GM20431 (cell line): ENCODE data around the gene GALNT2.

Experiments used
- in situ Hi-C: fragments of 300-500 bp; cut with MseI, MboI; formaldehyde crosslinking; loops from one replicate; pipeline ENCODE4 v1.15.0; 2020; ENCODE audit warnings: low sequenced_read_pairs; ENCODE audit not compliant: unreplicated experiment

GALNT2 gene

GRCh38 chr1:230197644-230198567 is 130.9 kb downstream of the GALNT2 start:
- in situ Hi-C loops, result no loop called here

- in situ Hi-C loops, result no loop called here
Observed at GRCh38 chr1:230199034-230199433, 132.0 kb downstream of the GALNT2 start.

DNA sequence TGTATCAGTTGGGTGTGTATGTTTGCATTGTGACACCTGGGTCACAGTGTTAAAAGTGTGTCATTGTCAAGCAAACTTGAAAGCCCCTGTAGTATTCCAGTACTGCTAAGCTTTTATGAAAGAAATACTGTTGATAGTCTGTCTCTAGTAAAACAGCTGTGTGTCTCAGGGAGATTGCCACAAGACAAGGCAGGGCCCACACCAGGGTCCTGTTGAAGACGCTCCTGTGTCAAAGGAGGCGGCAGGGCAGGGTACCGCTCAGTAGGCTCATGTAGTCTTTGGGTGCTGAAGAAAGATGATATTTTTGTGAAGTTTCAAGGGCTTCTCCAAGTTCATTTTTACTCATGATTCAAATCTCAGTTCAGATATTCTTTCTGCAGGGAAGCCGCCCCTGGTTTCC is 132.5 kb downstream of the GALNT2 start:
- in situ Hi-C loops, result no loop called here

GRCh38 chr1:230200276-230200675 is 133.2 kb downstream of the GALNT2 start:
- in situ Hi-C loops, result no loop called here

GRCh38 chr1:230201445-230201844 is 134.4 kb downstream of the GALNT2 start:
- in situ Hi-C loops, result no loop called here

DNA sequence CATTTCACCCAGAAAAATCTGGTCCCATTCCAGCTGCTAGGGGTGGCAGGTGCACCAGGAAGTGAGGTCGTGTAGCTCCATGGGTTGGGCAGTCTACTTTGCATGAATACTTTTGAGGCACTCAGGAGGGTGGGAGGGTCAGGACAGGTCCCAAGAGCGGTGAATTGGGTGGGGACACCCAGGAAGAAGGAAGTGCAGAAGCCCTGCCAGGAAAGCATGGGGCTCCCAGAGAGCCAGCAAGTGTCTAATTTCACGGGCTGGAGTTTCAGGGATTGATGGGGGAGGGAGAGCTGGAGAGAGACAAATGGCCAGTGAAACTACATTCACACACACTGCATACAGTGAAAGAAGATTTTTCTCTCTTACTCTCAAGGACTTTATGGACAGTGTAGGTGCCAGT is 137.8 kb downstream of the GALNT2 start:
- in situ Hi-C loops, result no loop called here

DNA sequence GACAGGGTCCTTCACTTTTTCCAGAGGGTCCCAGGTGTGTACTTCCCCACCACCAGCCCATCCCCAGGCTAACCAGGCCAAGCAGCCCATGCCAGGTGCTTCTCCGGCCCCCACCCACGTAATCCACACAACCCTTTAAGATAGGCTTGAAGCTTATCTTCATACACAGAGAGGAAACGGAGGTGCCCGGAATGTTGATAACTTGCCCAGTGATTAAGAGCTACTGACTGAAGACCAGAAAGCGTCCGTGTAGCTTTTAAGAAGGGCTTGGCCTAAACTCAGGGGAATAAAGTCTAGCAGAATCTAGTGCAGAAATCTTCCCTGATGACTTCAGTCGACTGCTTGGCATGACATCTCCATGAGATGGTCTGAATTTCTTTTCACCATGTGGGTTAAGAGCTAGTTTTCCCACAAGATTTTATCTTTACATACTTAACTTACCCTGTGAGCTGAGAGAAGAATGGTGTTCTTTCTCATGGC is 138.7 kb downstream of the GALNT2 start:
- in situ Hi-C loops, result no loop called here

DNA sequence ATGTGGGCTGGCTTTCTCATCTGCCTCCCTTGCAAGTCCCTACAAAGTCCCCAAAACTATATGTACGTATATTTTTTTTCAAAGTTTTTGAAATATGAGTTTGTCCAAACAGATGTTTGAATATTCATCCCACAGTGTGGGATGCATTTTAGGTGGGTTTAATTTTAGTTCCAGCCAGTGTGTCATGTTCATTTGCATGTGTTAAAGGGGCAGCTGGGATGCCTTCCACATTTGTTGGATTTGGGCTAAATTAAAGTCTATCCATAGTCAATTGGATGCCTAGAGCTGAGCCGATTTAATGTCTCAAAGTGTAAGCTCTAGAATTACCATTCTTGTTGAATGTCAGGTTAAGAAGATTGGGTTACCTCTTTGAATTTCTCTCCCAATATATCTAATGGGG is 139.2 kb downstream of the GALNT2 start:
- in situ Hi-C loops, result no loop called here

DNA sequence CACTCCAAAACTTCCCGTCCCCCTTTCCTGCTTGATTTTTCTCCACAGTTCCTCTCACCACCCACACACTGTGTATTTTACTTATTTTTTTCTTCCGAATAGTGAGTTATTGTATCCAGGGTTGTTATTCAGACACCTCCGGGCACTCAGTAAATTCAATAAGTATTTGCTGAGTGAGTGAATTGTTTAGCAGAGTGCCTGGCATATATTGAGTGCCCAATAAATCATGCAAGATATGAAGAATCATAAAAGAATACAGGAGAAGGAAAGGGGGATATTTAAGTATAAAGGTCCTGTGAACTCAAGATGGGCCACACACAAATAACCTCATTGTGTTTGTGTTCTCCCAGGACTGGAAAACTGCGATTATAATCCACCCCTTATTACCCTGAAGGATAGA is 139.9 kb downstream of the GALNT2 start:
- in situ Hi-C loops, result no loop called here

DNA sequence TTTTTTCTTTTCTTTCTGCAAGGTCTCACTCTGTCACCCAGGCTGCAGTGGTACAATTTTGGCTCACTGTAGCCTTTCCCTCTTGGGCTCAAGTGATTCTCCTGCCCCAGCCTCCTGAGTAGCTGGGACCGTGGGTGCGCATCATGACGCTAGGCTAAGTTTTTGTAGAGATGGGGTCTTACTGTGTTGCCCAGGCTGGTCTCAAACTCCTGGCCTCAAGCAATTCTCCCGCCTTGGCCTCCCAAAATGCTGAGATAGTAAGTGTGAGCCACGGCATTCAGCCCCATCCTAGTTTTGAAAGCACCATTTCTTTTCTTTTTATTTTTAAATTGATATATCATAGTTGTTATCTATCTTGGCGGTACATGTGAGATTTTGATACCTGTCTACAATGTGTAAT is 140.6 kb downstream of the GALNT2 start:
- in situ Hi-C loops, result no loop called here

GRCh38 chr1:230208619-230209261 is 141.7 kb downstream of the GALNT2 start:
- in situ Hi-C loops, result no loop called here

- in situ Hi-C loops, result no loop called here
Observed at GRCh38 chr1:230210326-230210980, 143.4 kb downstream of the GALNT2 start.

DNA sequence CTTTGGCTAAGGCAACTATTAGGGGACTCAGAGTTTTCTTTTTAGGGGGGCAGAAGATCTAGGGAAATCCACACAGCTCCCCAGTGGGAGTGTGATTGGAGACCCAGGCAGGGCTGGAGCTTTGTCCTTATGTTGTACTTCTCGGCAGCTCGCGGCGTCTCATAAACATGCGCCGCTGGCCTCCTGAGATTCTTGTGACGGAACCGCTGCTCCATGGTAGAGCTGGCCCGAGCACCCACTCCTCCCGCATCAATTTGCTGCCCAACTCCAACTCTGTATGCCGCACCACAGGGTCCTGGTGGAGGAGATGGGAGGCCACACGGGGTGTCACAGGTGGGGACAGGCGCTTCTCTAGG is 143.9 kb downstream of the GALNT2 start:
- in situ Hi-C loops, result no loop called here

GRCh38 chr1:230211436-230212145 is 144.6 kb downstream of the GALNT2 start:
- in situ Hi-C loops, result no loop called here

DNA sequence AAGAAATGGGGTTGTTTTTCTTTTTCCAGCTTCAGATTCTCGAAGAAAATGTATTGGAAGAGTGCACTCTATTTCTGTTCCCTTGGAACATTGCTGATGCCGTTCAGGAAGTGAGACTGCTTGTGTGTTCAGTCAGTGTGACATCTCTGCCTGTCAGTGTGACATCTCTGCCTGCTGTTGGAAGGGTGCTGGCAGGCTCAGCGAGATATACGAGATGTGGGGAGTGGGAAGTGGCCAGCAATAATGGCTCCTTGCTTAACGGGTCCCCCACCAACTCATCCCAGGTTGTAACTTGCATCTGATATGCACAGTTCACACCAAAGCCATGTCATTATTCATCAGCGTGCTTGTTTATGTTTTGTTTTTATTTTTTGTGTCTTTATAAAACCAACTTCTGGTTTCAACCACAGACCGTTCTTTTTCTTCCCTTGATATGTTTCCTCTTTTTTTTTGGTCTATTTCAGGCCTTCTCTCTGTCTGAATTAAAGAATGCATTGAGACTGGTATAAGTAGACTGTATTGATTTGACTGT is 145.4 kb downstream of the GALNT2 start:
- in situ Hi-C loops, result no loop called here

- in situ Hi-C loops, result no loop called here
Observed at GRCh38 chr1:230215031-230215430, 148.0 kb downstream of the GALNT2 start.

- in situ Hi-C loops, result no loop called here
Observed at GRCh38 chr1:230215529-230215928, 148.5 kb downstream of the GALNT2 start.

GRCh38 chr1:230216896-230217295 is 149.9 kb downstream of the GALNT2 start:
- in situ Hi-C loops, result no loop called here

- in situ Hi-C loops, result no loop called here
Observed at GRCh38 chr1:230218667-230219066, 151.6 kb downstream of the GALNT2 start.
